NCI-H1105 treated with DMSO at 0.1 percent for 48 hours (cell line): ENCODE results near the gene DMTF1.
"Not testable (repeated sequence)": the region's sequence is repeated elsewhere in the genome, so short reads cannot be mapped to it uniquely, and the experiment has no call there.

Source experiments
- DNase-seq: peaks from one replicate; lab custom pipeline; 2025; lab: John Stamatoyannopoulos, UW

Gene DMTF1

GRCh38 chr7:87152112-87152896, at the start of gene DMTF1:
TSS of gene DMTF1 (plus strand) at chr7:87152453. CDS start at chr7:87164942, 12,489 bp downstream.
- peak; percentile 93 for DNase-seq

- no peak for DNase-seq
Measured at GRCh38 chr7:87105401-87105800, 46.9 kb upstream of the DMTF1 start.

- DNase-seq = no peak
Measured at GRCh38 chr7:87106974-87107612, 45.2 kb upstream of the DMTF1 start.

DNA sequence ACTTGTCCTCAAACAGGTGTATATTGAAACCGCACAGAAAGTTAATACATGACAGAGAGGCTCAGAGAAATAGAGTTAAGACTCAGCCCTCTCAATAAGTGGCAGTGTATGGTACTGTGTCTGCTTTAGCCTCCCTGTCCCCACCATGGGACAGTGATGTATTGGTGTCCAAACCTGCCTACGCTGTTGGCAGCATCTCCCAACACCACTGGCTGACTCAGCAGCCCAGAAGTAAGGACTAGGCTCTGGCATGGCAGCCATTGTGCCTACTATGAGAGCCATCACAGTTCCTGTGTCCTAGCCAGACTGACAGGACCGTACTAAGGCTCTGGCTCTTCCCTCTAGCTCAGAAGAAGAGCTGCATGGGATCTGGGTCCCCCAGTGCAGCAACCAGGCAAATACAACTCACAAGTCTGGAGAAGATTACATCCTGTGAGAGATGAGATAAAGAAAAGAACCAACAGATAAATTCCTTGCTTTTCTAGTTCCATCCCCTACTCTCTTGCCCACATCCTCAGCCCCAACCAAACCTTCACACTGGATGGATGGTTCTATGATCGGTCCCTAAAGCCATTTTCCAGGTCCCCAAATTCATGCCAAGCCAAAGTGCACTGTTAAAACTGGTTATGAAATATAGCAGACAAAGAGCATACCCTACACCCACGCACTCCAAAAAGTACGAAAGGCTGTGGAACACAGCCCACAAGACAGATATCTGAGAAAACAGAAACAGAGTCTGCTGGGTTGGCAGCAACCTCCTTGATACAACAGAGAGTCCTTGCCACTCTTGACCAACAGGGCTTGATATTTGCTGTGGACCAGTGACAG, 44.1 kb upstream of the DMTF1 start:
- DNase-seq = no peak

GRCh38 chr7:87110778-87111177, 41.5 kb upstream of the DMTF1 start:
- no peak for DNase-seq

GRCh38 chr7:87111877-87112276, 40.4 kb upstream of the DMTF1 start:
- DNase-seq = no peak

DNA sequence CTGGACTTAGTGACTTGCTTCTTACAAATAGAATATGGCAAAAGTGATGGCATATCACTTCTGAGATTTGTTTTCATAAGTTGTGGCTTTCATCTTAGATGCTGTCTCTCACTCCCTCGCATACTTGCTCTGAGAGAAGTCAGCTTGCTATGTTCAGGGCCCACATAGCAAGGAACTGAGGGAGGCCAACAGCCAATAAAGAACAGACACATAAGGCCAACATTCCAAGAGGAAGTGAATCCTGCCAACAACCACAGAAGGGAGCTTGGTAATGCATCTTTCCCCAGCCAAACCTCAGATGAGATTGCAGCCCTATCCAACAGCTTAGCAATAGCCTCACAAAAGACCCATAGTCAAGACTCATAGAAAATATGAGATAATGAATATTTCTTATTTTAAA, 39.2 kb upstream of the DMTF1 start:
- no peak for DNase-seq

DNA sequence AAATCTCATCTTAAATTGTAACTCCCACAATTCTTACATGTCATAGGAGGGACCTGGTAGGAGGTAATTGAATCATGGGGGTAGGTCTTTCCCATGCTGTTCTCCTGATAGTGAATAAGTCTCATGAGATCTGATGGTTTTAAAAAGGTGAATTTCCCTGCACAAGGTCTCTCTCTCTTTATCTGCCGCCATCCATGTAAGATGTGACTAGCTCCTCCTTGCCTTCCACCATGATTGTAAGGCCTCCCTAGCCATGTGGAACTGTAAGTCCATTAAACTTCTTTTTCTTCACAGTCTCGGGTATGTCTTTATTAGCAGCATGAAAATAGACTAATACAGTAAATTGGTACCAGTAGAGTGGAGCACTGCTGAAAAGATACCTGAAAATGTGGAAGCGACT, 38.3 kb upstream of the DMTF1 start:
- not testable (repeated sequence) for DNase-seq

DNA sequence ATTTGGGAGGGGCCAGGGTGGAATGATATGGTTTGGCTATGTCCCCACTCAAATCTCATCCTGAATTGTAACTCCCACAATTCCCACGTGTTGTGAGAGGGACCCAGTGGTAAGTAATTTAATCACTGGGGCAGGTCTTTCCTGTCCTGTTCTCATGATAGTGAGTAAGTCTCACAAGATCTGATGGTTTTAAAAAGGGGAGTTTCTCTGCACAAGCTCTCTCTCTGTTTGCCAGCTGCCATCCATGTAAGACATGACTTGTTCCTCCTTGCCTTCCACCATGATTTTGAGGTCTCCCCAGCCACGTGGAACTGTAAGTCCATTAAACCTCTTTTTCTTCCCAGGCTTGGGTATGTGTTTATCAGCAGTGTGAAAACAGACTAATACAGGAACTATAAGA, 36.5 kb upstream of the DMTF1 start:
- not testable (repeated sequence) for DNase-seq

DNA sequence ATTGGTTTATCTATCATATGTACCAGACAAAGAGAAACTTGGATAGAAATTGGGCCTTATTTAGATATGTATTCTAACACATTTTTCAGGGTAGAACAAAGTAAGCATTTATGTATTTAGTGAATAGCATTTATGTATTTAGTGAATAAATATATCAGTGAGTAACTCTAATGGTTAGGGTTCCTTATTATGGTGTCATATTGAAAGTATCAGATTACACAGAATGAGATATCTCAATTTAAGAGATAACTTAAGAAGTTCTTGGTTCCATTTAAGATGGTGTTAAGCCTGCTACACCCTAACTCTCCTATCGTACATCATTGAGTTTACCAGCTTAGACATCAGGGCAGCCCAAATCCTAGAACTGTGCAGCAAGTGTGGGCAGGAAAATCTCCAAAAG, 35.9 kb upstream of the DMTF1 start:
- DNase-seq = no peak

DNA sequence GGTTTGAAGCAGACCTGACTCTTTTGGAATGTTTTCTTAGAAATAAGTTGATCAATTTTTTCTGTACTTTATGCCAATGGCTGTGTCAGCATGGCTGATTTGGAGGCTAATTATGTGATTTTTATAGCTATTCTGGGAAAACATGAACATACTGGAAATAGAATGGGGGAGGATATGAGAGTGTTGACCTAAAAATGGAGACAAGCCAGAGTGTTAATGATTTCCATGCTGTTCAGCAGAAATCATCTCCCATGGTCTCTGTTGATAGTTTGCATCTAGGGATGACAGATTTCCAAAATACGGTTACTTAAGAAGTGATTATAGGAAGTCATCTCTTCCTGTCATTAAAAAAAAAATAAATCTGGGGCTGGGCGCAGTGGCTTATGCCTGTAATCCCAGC, 32.7 kb upstream of the DMTF1 start:
- no peak for DNase-seq

GRCh38 chr7:87123105-87123504, 29.1 kb upstream of the DMTF1 start:
- no peak for DNase-seq

- no peak for DNase-seq
Measured at GRCh38 chr7:87127019-87127418, 25.2 kb upstream of the DMTF1 start.

- DNase-seq = no peak
Measured at GRCh38 chr7:87128861-87129267, 23.4 kb upstream of the DMTF1 start.

GRCh38 chr7:87129332-87129731, 22.9 kb upstream of the DMTF1 start:
- no peak for DNase-seq

- no peak for DNase-seq
Measured at GRCh38 chr7:87129848-87130247, 22.4 kb upstream of the DMTF1 start.

DNA sequence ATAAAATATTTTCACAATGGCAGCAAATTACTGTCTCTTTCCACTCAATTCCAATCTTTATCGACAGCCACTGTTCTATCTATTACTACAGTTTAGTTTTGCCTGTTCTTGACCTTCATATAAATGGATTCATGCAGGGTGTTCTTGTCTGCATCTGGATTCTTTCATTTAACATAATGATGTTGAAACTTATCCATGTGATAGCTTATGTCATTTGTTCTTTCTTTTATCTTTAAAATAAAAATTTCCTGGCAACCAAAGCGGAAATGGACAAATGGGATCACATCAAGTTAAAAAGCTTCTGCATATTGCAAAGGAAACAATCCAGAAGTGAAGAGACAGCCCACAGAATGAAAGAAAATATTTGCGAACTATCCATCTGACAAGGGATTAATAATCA, 20.5 kb upstream of the DMTF1 start:
- DNase-seq = no peak

GRCh38 chr7:87137271-87137670, 15.0 kb upstream of the DMTF1 start:
- no peak for DNase-seq

DNA sequence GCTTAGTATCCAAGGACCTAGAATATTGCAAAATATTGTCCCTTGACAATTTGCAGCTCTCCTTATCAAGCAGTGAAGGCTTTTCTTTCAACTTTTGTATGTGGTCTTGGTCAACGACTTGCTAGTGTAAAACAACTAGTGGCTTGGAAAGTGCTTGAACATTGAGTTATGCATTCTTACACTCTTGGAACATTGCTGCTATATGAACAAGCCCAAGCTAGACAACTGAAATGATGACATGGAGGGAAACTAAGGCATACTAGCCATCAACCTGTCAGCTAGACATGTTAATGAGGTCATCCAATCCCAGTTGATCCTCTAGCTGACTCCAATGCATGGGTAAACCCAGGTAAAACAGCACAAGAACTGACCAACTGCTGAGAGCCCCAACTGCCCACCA, 12.7 kb upstream of the DMTF1 start:
- no peak for DNase-seq

- DNase-seq = no peak
Measured at GRCh38 chr7:87140271-87140748, 11.9 kb upstream of the DMTF1 start.

DNA sequence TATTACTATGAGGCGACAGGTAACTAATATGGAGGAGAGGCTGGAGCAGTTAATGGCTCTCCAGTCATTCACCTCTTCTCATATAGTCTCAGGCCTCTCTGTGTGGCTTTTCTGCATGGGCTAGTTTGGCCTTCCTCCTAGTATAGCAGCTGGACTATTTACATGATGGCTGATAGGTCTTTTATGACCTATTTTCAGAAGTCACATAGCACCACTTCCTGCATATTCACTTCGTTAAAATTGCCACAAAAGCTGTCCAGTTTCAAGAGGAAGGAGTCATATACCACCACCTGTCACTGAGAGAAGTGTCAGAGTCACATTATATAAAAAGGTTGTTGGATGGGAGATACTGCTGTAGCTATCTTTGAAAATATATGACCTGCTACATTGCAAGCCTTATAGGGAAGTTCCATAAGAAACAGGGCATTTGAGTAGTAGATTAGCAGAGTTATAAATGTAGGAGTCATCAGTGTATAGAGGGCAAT, 8.0 kb upstream of the DMTF1 start:
- no peak for DNase-seq

- no peak for DNase-seq
Measured at GRCh38 chr7:87146740-87147386, 5.4 kb upstream of the DMTF1 start.
